ENCODE data around the gene MYOM1.
"Not testable (repeated sequence)": the region's sequence is repeated elsewhere in the genome, so short reads cannot be mapped to it uniquely, and the experiment has no call there.

Gene MYOM1

GRCh38 chr18:3051718-3052410 is 167.9 kb downstream of the MYOM1 start:
- TF ChIP-seq ZNF274 (IDR thresholded peaks at IDR 0.05; ENCODE audit: low read depth, low read length), result no peak
- H3K4me3 ChIP-seq (ENCODE audit: low read length), result no peak overlapping the region

- not testable (repeated sequence) for H3K4me3 ChIP-seq (ENCODE audit: low read length)
Measured at GRCh38 chr18:3049897-3050454, 169.8 kb downstream of the MYOM1 start.

GRCh38 chr18:3048820-3049349 is 170.9 kb downstream of the MYOM1 start:
- no peak for TF ChIP-seq ZNF274 (IDR thresholded peaks at IDR 0.05; ENCODE audit: low read depth, low read length)
- H3K4me3 ChIP-seq (ENCODE audit: low read length), result no peak overlapping the region

GRCh38 chr18:3048121-3048520 is 171.6 kb downstream of the MYOM1 start:
- H3K4me3 ChIP-seq (ENCODE audit: low read length), result no peak overlapping the region
- no peak for TF ChIP-seq ZNF274 (IDR thresholded peaks at IDR 0.05; ENCODE audit: low read depth, low read length)

GRCh38 chr18:3046216-3046808 is 173.5 kb downstream of the MYOM1 start:
- H3K4me3 ChIP-seq (ENCODE audit: low read length), result no peak overlapping the region
- no peak for TF ChIP-seq ZNF274 (IDR thresholded peaks at IDR 0.05; ENCODE audit: low read depth, low read length)

GRCh38 chr18:3044931-3045698 is 174.7 kb downstream of the MYOM1 start:
- TF ChIP-seq ZNF274 (IDR thresholded peaks at IDR 0.05; ENCODE audit: low read depth, low read length), result no peak
- H3K4me3 ChIP-seq (ENCODE audit: low read length), result no peak overlapping the region

GRCh38 chr18:3042379-3042778 is 177.4 kb downstream of the MYOM1 start:
- no peak for TF ChIP-seq ZNF274 (IDR thresholded peaks at IDR 0.05; ENCODE audit: low read depth, low read length)
- no peak overlapping the region for H3K4me3 ChIP-seq (ENCODE audit: low read length)

- H3K4me3 ChIP-seq (ENCODE audit: low read length), result no peak overlapping the region
- TF ChIP-seq ZNF274 (IDR thresholded peaks at IDR 0.05; ENCODE audit: low read depth, low read length), result no peak
Measured at GRCh38 chr18:3041843-3042242, 177.9 kb downstream of the MYOM1 start.

- no peak for TF ChIP-seq ZNF274 (IDR thresholded peaks at IDR 0.05; ENCODE audit: low read depth, low read length)
- no peak overlapping the region for H3K4me3 ChIP-seq (ENCODE audit: low read length)
Measured at GRCh38 chr18:3040881-3041280, 178.9 kb downstream of the MYOM1 start.

GRCh38 chr18:3040173-3040572 is 179.6 kb downstream of the MYOM1 start:
- no peak for TF ChIP-seq ZNF274 (IDR thresholded peaks at IDR 0.05; ENCODE audit: low read depth, low read length)
- H3K4me3 ChIP-seq (ENCODE audit: low read length), result no peak overlapping the region

GRCh38 chr18:3037423-3037915 is 182.3 kb downstream of the MYOM1 start:
- no peak overlapping the region for H3K4me3 ChIP-seq (ENCODE audit: low read length)
- no peak for TF ChIP-seq ZNF274 (IDR thresholded peaks at IDR 0.05; ENCODE audit: low read depth, low read length)

- TF ChIP-seq ZNF274 (IDR thresholded peaks at IDR 0.05; ENCODE audit: low read depth, low read length), result no peak
- H3K4me3 ChIP-seq (ENCODE audit: low read length), result no peak overlapping the region
Measured at GRCh38 chr18:3036108-3036507, 183.7 kb downstream of the MYOM1 start.

- no peak for TF ChIP-seq ZNF274 (IDR thresholded peaks at IDR 0.05; ENCODE audit: low read depth, low read length)
Measured at GRCh38 chr18:3035635-3036034, 184.1 kb downstream of the MYOM1 start.

GRCh38 chr18:3032721-3033120 is 187.0 kb downstream of the MYOM1 start:
- no peak for TF ChIP-seq ZNF274 (IDR thresholded peaks at IDR 0.05; ENCODE audit: low read depth, low read length)
- no peak overlapping the region for H3K4me3 ChIP-seq (ENCODE audit: low read length)

More at GRCh38 chr18:3035635-3036034, 184.1 kb downstream of the MYOM1 start:
- no peak overlapping the region for H3K4me3 ChIP-seq (ENCODE audit: low read length)

All from GM08714 (cell line).